GM18951 (cell line): Measurements from ENCODE around the gene KRTAP5-9.
"Not testable (repeated sequence)": the region's sequence is repeated elsewhere in the genome, so short reads cannot be mapped to it uniquely, and the experiment has no call there.

ENCODE experiments used
- POLR2A ChIP-seq: IDR thresholded peaks from 4 replicates; pipeline ENCODE4 v1.6.1; 2011; ENCODE audit warnings: mild to moderate bottlenecking; ENCODE audit not compliant: insufficient read length, insufficient read depth; ENCODE audit errors: extremely low read depth
- in situ Hi-C: fragments of 300-500 bp; cut with MboI; formaldehyde crosslinking; loops from one replicate; pipeline ENCODE4 v1.12.0; 2022; ENCODE audit warnings: low sequenced_read_pairs, mixed read lengths, inconsistent platforms; ENCODE audit not compliant: unreplicated experiment

KRTAP5-9 gene

GRCh38 chr11:71580057-71581003 is 32.1 kb downstream of the KRTAP5-9 start:
- no peak for TF ChIP-seq POLR2A
- in situ Hi-C loops = no loop called here

GRCh38 chr11:71581826-71582225 is 33.6 kb downstream of the KRTAP5-9 start:
- no peak for TF ChIP-seq POLR2A
- in situ Hi-C loops = no loop called here

- no peak for TF ChIP-seq POLR2A
- in situ Hi-C loops = no loop called here
These were observed 34.2 kb downstream of the KRTAP5-9 start, which contains the start of gene KRTAP5-11 for GRCh38 chr11:71582309-71582895. Gene KRTAP5-11 (minus strand): TSS chr11:71582875. CDS start chr11:71582837, 38 bp downstream.

- in situ Hi-C loops = not testable (repeated sequence)
These were observed 34.7 kb downstream of the KRTAP5-9 start for GRCh38 chr11:71582969-71583368.

- in situ Hi-C loops = not testable (repeated sequence)
These were observed 37.5 kb downstream of the KRTAP5-9 start for GRCh38 chr11:71585673-71586072.

- in situ Hi-C loops = not testable (repeated sequence)
These were observed 40.1 kb downstream of the KRTAP5-9 start for GRCh38 chr11:71588314-71588713.

GRCh38 chr11:71588822-71589545 is 40.8 kb downstream of the KRTAP5-9 start:
- in situ Hi-C loops = not testable (repeated sequence)

GRCh38 chr11:71589546-71589920 is 41.3 kb downstream of the KRTAP5-9 start:
- in situ Hi-C loops = not testable (repeated sequence)
